GM06990 (cell line): ENCODE measurements around the gene POU5F2.

Experiments used
- DNase-seq: peaks from one replicate; pipeline ENCODE4 v3.0.0-alpha.2; 2011; ENCODE audit not compliant: insufficient read length; ENCODE audit errors: extremely low read depth
- H3K27me3 ChIP-seq: replicated peaks from 2 replicates; pipeline ENCODE4 v1.6.0; 2011; ENCODE audit warnings: low read length; ENCODE audit not compliant: control insufficient read depth, insufficient read depth
- H3K36me3 ChIP-seq: 2 replicates; pipeline ENCODE4 v1.5.1; 2011; ENCODE audit warnings: low read length; ENCODE audit not compliant: control insufficient read depth, insufficient read depth
- H3K4me3 ChIP-seq: replicated peaks from 2 replicates; pipeline ENCODE4 v1.5.1; 2011; ENCODE audit warnings: low read depth, mild to moderate bottlenecking, control low read depth, low read length
- CTCF ChIP-seq: IDR thresholded peaks from 2 replicates; pipeline ENCODE4 v1.5.1; 2011; ENCODE audit warnings: low read length, control low read depth, mild to moderate bottlenecking, inconsistent platforms; ENCODE audit not compliant: insufficient read depth, poor library complexity, severe bottlenecking

The POU5F2 gene

GRCh38 chr5:93746406-93747056, 5.1 kb upstream of the POU5F2 start:
- Histone ChIP-seq H3K4me3 (no peak overlapping the region), H3K27me3 (no peaks in the 10 kb centered on the region), H3K36me3 (no peaks in the 10 kb centered on the region)
- no peak for TF ChIP-seq CTCF
- no peak for DNase-seq

- Histone ChIP-seq H3K27me3 (no peaks in the 10 kb centered on the region), H3K36me3 (no peaks in the 10 kb centered on the region), H3K4me3 (no peak overlapping the region)
- no peak for DNase-seq
- no peak for TF ChIP-seq CTCF
Observed at GRCh38 chr5:93736284-93736683, 5.1 kb downstream of the POU5F2 start.

GRCh38 chr5:93735378-93735777, 6.0 kb downstream of the POU5F2 start:
- no peak for DNase-seq
- Histone ChIP-seq H3K27me3 (no peaks in the 10 kb centered on the region), H3K36me3 (no peaks in the 10 kb centered on the region), H3K4me3 (no peak overlapping the region)
- no peak for TF ChIP-seq CTCF

- no peak for TF ChIP-seq CTCF
- H3K27me3 ChIP-seq = no peaks in the 10 kb centered on the region
- H3K4me3 ChIP-seq = no peak overlapping the region
- DNase-seq = no peak
- H3K36me3 ChIP-seq = no peaks in the 10 kb centered on the region
Observed at GRCh38 chr5:93731987-93732386, 9.4 kb downstream of the POU5F2 start.

- Histone ChIP-seq H3K4me3 (no peak overlapping the region), H3K36me3 (no peaks in the 10 kb centered on the region), H3K27me3 (no peaks in the 10 kb centered on the region)
- no peak for TF ChIP-seq CTCF
- DNase-seq = no peak
Observed at GRCh38 chr5:93726595-93726994, 14.8 kb downstream of the POU5F2 start.

- no peak overlapping the region for H3K4me3 ChIP-seq
- H3K27me3 ChIP-seq = no peaks in the 10 kb centered on the region
- DNase-seq = no peak
- TF ChIP-seq CTCF = no peak
- H3K36me3 ChIP-seq = no peaks in the 10 kb centered on the region
Observed at GRCh38 chr5:93724791-93725190, 16.6 kb downstream of the POU5F2 start.
